HL-60/S4 (cell line): ENCODE measurements around the gene COL15A1.
"Not testable (repeated sequence)": the region's sequence is repeated elsewhere in the genome, so short reads cannot be mapped to it uniquely, and the experiment has no call there.

Source experiments
- in situ Hi-C: fragments of 300-500 bp; cut with MboI; formaldehyde crosslinking; loops from 2 replicates; pipeline ENCODE4 v1.14.3; 2022; ENCODE audit warnings: low sequenced_read_pairs

Gene COL15A1

GRCh38 chr9:99073985-99074901 is 130.5 kb downstream of the COL15A1 start:
- in situ Hi-C loops, result no loop called here

GRCh38 chr9:99074902-99075245 is 131.2 kb downstream of the COL15A1 start:
- in situ Hi-C loops, result no loop called here

GRCh38 chr9:99075246-99075912 is 131.7 kb downstream of the COL15A1 start:
- in situ Hi-C loops, result no loop called here

GRCh38 chr9:99076030-99076429 is 132.3 kb downstream of the COL15A1 start:
- in situ Hi-C loops, result no loop called here

GRCh38 chr9:99076483-99077171 is 132.9 kb downstream of the COL15A1 start:
- in situ Hi-C loops, result no loop called here

GRCh38 chr9:99078717-99079116 is 135.0 kb downstream of the COL15A1 start:
- in situ Hi-C loops, result no loop called here

GRCh38 chr9:99079542-99079941 is 135.8 kb downstream of the COL15A1 start:
- in situ Hi-C loops, result no loop called here

GRCh38 chr9:99083051-99083450 is 139.3 kb downstream of the COL15A1 start:
- in situ Hi-C loops, result no loop called here

GRCh38 chr9:99085949-99086948 is 142.5 kb downstream of the COL15A1 start:
- in situ Hi-C loops, result no loop called here

GRCh38 chr9:99087462-99087861 is 143.8 kb downstream of the COL15A1 start:
- in situ Hi-C loops, result no loop called here

- in situ Hi-C loops, result no loop called here
Observed at GRCh38 chr9:99090336-99091130, 146.8 kb downstream of the COL15A1 start.

- in situ Hi-C loops, result no loop called here
Observed at GRCh38 chr9:99092643-99093491, 149.2 kb downstream of the COL15A1 start.

GRCh38 chr9:99093492-99093791 is 149.7 kb downstream of the COL15A1 start:
- in situ Hi-C loops, result no loop called here

GRCh38 chr9:99095565-99095964 is 151.9 kb downstream of the COL15A1 start:
- in situ Hi-C loops, result no loop called here

GRCh38 chr9:99096409-99096808 is 152.7 kb downstream of the COL15A1 start:
- in situ Hi-C loops, result no loop called here

GRCh38 chr9:99099806-99100585 is 156.3 kb downstream of the COL15A1 start:
- in situ Hi-C loops, result not testable (repeated sequence)

GRCh38 chr9:99101271-99101670 is 157.6 kb downstream of the COL15A1 start:
- in situ Hi-C loops, result no loop called here

- in situ Hi-C loops, result no loop called here
Observed at GRCh38 chr9:99101812-99102211, 158.1 kb downstream of the COL15A1 start.
